B cell (primary cell): ENCODE data around the gene SLC8B1.

Experiments used
- CTCF ChIP-seq: fragments of 200-600 bp; IDR thresholded peaks from one replicate; pipeline ENCODE4 v1.8.0; 2022; ENCODE audit warnings: antibody characterized with exemption, mild to moderate bottlenecking
- EZH2 ChIP-seq: IDR thresholded peaks from 2 replicates; pipeline ENCODE4 v1.6.1; 2012; ENCODE audit warnings: borderline replicate concordance, low read depth, mild to moderate bottlenecking, moderate library complexity, low read length; ENCODE audit not compliant: insufficient read depth, poor library complexity, severe bottlenecking

GRCh38 chr12:113334786-113335539, at the start of gene SLC8B1:
- TF ChIP-seq CTCF = no peak
- TF ChIP-seq EZH2 = no peak
